Stimulated activated CD4-positive, alpha-beta T cell treated with anti-CD3 and anti-CD28 coated beads, TNF-alpha, amount 100 ng/mL, for 4 hours (primary cell): ENCODE measurements around the gene TLCD3A.
A peak's percentile ranks its signal among the peaks of the same experiment; 100 is the strongest.
"Not testable (repeated sequence)": the region's sequence is repeated elsewhere in the genome, so short reads cannot be mapped to it uniquely, and the experiment has no call there.

Experiments used
- DNase-seq, 3 experiments: peaks; one replicate each; pipeline ENCODE4 v3.0.0-alpha.2; 2020; ENCODE audit warnings: low read depth in 3 of 3

The TLCD3A gene

GRCh38 chr17:732067-732901, at the start of gene TLCD3A:
TLCD3A (plus strand) TSS chr17:732596; CDS start chr17:732648, 52 bp downstream.
- peak in 2 of 3 experiments; percentile 21 to 29 for DNase-seq

GRCh38 chr17:683040-683439, 49.4 kb upstream of the TLCD3A start:
- DNase-seq: no peak

- no peak for DNase-seq
These were observed 48.7 kb upstream of the TLCD3A start for GRCh38 chr17:683499-684254.

- no peak for DNase-seq
These were observed 47.4 kb upstream of the TLCD3A start for GRCh38 chr17:685006-685405.

GRCh38 chr17:688100-688989, 44.1 kb upstream of the TLCD3A start:
- DNase-seq: no peak

GRCh38 chr17:689556-690275, 42.7 kb upstream of the TLCD3A start:
- no peak for DNase-seq

- no peak for DNase-seq
These were observed 42.0 kb upstream of the TLCD3A start for GRCh38 chr17:690361-690760.

GRCh38 chr17:691423-691822, 41.0 kb upstream of the TLCD3A start:
- DNase-seq: no peak

- DNase-seq: no peak
These were observed 40.3 kb upstream of the TLCD3A start for GRCh38 chr17:692116-692515.

- DNase-seq: no peak
These were observed 38.4 kb upstream of the TLCD3A start for GRCh38 chr17:693791-694638.

GRCh38 chr17:696369-696768, 36.0 kb upstream of the TLCD3A start:
- no peak for DNase-seq

GRCh38 chr17:697682-698081, 34.7 kb upstream of the TLCD3A start:
- no peak for DNase-seq

GRCh38 chr17:698096-698495, 34.3 kb upstream of the TLCD3A start:
- not testable (repeated sequence) for DNase-seq

- no peak for DNase-seq
These were observed 33.1 kb upstream of the TLCD3A start for GRCh38 chr17:699345-699744.

- no peak for DNase-seq
These were observed 31.8 kb upstream of the TLCD3A start for GRCh38 chr17:700504-701094.

GRCh38 chr17:703081-703875, 29.1 kb upstream of the TLCD3A start:
- no peak for DNase-seq

GRCh38 chr17:704111-704864, 28.1 kb upstream of the TLCD3A start:
- DNase-seq: no peak

- no peak for DNase-seq
These were observed 27.4 kb upstream of the TLCD3A start for GRCh38 chr17:705011-705410.
